Measurements from ENCODE around the gene RGR. TPM values are rescaled to one million over a fixed set of nuclear protein-coding genes. Genes with fewer than 3 reads are reported as not detected.
A peak's percentile ranks its signal among the peaks of the same experiment; 100 is the strongest.

Gene RGR
- total RNA-seq, 4 donors from 2014 or later = not detected

GRCh38 chr10:84217746-84218145, 27.1 kb upstream of the RGR start:
- TF ChIP-seq, protein P1, sequence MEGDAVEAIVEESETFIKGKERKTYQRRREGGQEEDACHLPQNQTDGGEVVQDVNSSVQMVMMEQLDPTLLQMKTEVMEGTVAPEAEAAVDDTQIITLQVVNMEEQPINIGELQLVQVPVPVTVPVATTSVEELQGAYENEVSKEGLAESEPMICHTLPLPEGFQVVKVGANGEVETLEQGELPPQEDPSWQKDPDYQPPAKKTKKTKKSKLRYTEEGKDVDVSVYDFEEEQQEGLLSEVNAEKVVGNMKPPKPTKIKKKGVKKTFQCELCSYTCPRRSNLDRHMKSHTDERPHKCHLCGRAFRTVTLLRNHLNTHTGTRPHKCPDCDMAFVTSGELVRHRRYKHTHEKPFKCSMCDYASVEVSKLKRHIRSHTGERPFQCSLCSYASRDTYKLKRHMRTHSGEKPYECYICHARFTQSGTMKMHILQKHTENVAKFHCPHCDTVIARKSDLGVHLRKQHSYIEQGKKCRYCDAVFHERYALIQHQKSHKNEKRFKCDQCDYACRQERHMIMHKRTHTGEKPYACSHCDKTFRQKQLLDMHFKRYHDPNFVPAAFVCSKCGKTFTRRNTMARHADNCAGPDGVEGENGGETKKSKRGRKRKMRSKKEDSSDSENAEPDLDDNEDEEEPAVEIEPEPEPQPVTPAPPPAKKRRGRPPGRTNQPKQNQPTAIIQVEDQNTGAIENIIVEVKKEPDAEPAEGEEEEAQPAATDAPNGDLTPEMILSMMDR (IDR thresholded peaks at IDR 0.05) = no peak
- TF ChIP-seq POLR2A (IDR thresholded peaks at IDR 0.05) (no peak), POLR2AphosphoS5 (IDR thresholded peaks at IDR 0.05) (no peak), EP300 (IDR thresholded peaks at IDR 0.05) (no peak)
- no peaks in the 10 kb centered on the region for H3K4me1 ChIP-seq
- peaks cover 4% of the 10 kb centered on the region for H3K36me3 ChIP-seq
- peaks cover 4% of the 10 kb centered on the region for H3K27me3 ChIP-seq
- 79% methylated on average over 4 of the region's 4 CpGs for WGBS
- peak in 1 of 2 donors; percentile 32 for DNase-seq (ENCODE audit: low spot score in 2 of 2)
- H3K9me3 ChIP-seq = no peaks in the 10 kb centered on the region
- no peak overlapping the region for H3K4me3 ChIP-seq
- H3K27ac ChIP-seq = no peak overlapping the region

GRCh38 chr10:84221916-84222315, 22.9 kb upstream of the RGR start:
- no peak overlapping the region for H3K4me3 ChIP-seq
- H3K36me3 ChIP-seq = no peaks in the 10 kb centered on the region
- TF ChIP-seq EP300 (IDR thresholded peaks at IDR 0.05) = no peak
- TF ChIP-seq, protein P1 (IDR thresholded peaks at IDR 0.05) = no peak
- no peak for TF ChIP-seq POLR2AphosphoS5 (IDR thresholded peaks at IDR 0.05)
- no peak for TF ChIP-seq POLR2A (IDR thresholded peaks at IDR 0.05)
- H3K9me3 ChIP-seq = no peaks in the 10 kb centered on the region
- DNase-seq (ENCODE audit: low spot score in 2 of 2) = peak in 1 of 2 donors; percentile 66
- 89% methylated on average over 8 of the region's 8 CpGs for WGBS
- H3K27ac ChIP-seq = no peak overlapping the region
- no peaks in the 10 kb centered on the region for H3K4me1 ChIP-seq
- peaks cover 8% of the 10 kb centered on the region for H3K27me3 ChIP-seq

GRCh38 chr10:84224411-84225028, 20.3 kb upstream of the RGR start:
- DNase-seq (ENCODE audit: low spot score in 2 of 2) = peak in 1 of 2 donors; percentile 38
- 42% methylated on average over 6 of the region's 6 CpGs for WGBS
- H3K36me3 ChIP-seq = no peaks in the 10 kb centered on the region
- H3K4me3 ChIP-seq = no peak overlapping the region
- TF ChIP-seq POLR2AphosphoS5 (IDR thresholded peaks at IDR 0.05) = no peak
- no peak for TF ChIP-seq EP300 (IDR thresholded peaks at IDR 0.05)
- TF ChIP-seq, protein P1 (IDR thresholded peaks at IDR 0.05) = no peak
- no peak for TF ChIP-seq POLR2A (IDR thresholded peaks at IDR 0.05)
- H3K9me3 ChIP-seq = no peaks in the 10 kb centered on the region
- H3K4me1 ChIP-seq = no peaks in the 10 kb centered on the region
- H3K27me3 ChIP-seq = peaks cover 8% of the 10 kb centered on the region
- no peak overlapping the region for H3K27ac ChIP-seq

GRCh38 chr10:84225427-84226173, 19.3 kb upstream of the RGR start, which contains the start of gene LRIT2:
Gene LRIT2 (minus strand): TSS chr10:84225544. CDS start chr10:84225520, 24 bp downstream.
- H3K4me1 ChIP-seq = peaks cover 2% of the 10 kb centered on the region
- H3K27me3 ChIP-seq = peaks cover 8% of the 10 kb centered on the region
- WGBS = 65% methylated on average over 6 of the region's 6 CpGs
- no peaks in the 10 kb centered on the region for H3K36me3 ChIP-seq
- DNase-seq (ENCODE audit: low spot score in 2 of 2) = peak in 1 of 2 donors; percentile 20
- H3K27ac ChIP-seq = no peak within 1 kb of the TSS
- H3K9me3 ChIP-seq = no peaks in the 10 kb centered on the region
- TF ChIP-seq, protein P1 (IDR thresholded peaks at IDR 0.05) = no peak
- TF ChIP-seq POLR2AphosphoS5 (IDR thresholded peaks at IDR 0.05) = no peak
- no peak for TF ChIP-seq EP300 (IDR thresholded peaks at IDR 0.05)
- TF ChIP-seq POLR2A (IDR thresholded peaks at IDR 0.05) = no peak
- H3K4me3 ChIP-seq = no peak within 1 kb of the TSS

DNA sequence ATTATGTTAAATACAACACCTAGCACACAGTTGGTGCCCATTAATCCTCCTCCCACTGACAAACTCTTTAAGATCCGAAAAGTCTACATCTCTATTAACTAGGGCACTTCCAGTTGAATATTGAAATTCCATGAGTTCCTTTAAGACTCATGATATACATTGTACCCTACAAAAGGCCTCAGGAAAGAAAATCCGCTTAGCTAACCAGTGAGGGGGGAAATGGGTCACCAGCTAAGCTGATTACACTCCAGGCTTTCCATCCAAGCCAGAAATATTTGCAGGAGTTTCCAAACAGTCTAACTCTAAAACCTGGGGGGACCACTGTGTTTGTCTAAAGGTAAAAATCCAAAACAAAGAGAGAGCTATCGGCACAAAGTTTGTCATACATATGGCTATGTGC, 18.2 kb upstream of the RGR start:
- Histone ChIP-seq H3K36me3 (no peaks in the 10 kb centered on the region), H3K27me3 (peaks cover 8% of the 10 kb centered on the region), H3K27ac (no peak overlapping the region), H3K9me3 (no peaks in the 10 kb centered on the region), H3K4me1 (peaks cover 4% of the 10 kb centered on the region), H3K4me3 (no peak overlapping the region)
- TF ChIP-seq, protein P1 (IDR thresholded peaks at IDR 0.05) = no peak
- TF ChIP-seq POLR2A (IDR thresholded peaks at IDR 0.05) (no peak), EP300 (IDR thresholded peaks at IDR 0.05) (no peak), POLR2AphosphoS5 (IDR thresholded peaks at IDR 0.05) (no peak)
- 85% methylated on average over 3 of the region's 3 CpGs for whole genome bisulfite sequencing
- DNase-seq (ENCODE audit: low spot score in 2 of 2) = no peak

Measured in suprapubic skin (tissue), 4 donors.